ENCODE measurements around the gene BAG3.
"Not testable (repeated sequence)": the region's sequence is repeated elsewhere in the genome, so short reads cannot be mapped to it uniquely, and the experiment has no call there.

BAG3 gene

GRCh38 chr10:119640875-119641526, 10.2 kb upstream of the BAG3 start:
- FAIRE-seq: no peak

DNA sequence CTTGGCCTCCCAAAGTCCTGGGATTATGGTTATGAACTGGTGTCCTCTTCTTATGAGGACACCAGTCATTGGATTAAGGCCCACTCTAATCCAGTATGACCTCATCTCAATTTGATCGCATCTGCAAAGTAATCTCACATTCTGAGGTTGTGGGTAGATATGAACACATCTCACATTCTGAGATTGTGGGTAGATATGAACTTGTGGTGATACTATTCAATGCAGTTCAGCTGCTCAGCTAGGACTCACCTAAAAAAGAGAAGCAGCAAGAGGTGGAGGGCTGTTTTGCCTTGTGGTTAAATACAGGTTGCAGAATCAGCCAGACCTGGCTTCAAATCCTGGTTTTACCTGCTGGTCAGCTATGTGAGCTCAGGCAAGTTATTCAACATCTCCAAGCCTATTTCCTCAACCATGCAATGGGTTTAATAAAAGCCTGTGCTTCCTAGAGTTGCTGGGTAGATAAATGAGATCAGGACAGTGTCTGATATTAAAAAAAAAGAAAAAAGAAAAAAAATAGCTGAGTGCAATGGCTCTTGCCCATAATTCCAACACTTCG, 8.5 kb upstream of the BAG3 start:
- no peak for FAIRE-seq

DNA sequence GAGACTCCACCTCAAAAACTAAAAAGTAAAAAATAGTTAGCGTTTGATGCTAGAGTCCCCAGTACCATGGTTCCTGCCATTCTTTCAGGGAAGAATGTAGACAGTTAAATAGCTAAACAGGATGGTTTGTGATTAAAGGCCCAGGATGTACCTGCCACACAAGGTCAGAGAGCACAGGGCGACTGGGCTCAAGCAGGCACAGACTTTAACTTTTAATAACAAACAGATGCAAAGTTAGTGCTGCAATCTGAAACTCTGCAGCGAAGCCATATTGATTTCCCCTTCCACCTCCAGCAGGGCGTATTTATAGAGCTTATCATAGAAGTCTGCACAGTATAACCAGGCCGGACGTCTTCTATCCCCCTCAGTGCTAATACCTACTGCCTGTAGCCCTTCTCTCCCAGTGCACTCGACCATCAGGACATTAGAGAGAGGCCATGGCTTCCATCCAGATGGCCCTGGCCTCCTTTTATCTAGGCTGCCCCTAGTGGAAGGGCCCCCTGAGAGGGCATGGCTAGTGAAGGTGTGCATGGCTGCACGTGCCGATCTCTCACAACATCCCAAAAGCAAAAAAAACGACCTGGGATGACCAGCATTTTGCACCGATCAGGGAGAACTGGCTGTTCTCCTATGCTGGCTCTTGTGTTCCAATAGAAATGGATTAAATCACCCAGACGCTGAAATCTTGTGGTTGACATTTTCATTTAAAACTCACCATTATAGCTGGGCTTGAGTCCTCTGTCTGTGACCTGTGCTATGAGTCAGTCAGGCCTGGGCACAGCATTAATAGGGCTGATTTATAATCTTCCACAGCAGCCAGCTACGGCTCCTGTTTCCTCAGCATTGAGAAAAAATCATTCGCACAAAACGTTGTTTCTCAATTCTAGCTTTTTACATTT, 7.6 kb upstream of the BAG3 start:
- no peak for FAIRE-seq

- no peak for FAIRE-seq
These were observed 6.9 kb upstream of the BAG3 start for GRCh38 chr10:119644205-119644814.

DNA sequence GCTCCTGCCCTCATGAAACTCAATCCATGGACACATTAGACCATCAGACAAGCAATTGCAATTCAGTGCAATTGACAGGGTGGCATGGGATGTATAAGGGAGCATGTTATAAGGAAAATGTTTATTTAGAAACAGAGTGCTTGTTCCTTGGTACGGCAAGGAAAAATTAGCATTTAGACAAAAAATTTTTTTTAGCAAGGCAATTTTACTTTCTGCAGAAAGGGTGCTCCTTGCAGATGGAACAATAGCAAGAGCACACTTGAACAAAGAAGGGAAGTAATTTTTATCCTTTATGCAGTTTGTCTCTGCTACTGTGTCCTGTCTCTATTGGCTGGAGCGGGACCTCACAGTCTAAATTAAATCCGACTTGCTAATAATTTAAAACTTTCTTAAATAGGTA, 6.2 kb upstream of the BAG3 start:
- FAIRE-seq: no peak

DNA sequence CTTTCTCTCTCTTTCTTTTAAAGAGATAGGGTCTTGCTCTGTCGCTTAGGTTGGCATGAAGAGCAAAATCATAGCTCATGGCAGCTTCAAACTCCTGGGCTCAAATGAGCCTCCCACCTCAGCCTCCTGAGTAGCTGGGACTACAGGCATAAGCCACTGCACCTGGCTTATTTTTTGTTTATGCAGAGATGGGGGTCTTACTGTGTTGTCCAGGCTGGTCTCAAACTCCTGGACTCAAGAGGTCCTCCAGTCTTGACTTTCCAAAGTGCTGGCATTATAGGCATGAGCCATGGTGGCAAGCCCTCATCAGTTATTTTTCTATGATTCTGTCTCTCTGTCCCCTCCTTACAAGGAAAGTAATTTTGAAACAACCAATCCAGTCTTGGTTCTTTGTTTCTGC, 1.1 kb upstream of the BAG3 start:
- no peak for FAIRE-seq

- FAIRE-seq: no peak
These were observed 557 bp downstream of the BAG3 start for GRCh38 chr10:119651514-119652360.

DNA sequence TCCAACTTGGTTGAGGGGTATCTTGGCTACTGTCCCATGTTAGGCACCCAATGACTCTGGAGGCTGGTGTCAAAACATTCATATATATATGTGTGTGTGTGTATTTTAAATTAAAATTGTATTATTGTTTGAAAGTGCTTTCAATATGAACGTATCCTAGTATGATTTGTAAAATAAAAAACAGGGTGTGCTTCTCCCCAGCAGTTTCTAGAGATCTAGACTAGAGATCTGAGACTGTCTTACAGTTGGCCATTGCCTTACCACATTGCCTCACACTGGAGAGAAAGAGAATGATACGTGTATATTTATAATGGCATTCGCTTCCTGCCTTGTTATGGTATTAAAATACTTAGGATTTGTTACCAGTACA, 1.2 kb downstream of the BAG3 start:
- peak; percentile 90 for FAIRE-seq

DNA sequence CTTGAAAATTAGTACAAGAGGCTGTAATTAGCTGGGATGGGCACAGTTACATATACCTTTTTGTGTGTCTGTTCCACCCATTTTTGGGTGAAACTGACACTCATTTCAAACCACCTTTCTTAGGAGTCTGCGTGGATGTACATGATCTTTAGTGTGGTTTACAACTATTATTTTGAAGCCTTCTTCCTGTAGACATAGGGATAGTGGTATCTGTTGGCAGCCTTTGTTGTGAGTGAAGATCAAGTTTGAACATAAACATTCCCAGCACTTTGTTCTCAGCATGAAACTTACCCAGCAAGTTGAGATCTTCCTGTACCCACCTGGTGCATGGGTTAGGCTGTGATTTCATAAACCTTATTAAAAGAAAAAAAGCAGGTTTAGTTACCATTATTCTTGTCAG, 2.0 kb downstream of the BAG3 start:
- no peak for FAIRE-seq

DNA sequence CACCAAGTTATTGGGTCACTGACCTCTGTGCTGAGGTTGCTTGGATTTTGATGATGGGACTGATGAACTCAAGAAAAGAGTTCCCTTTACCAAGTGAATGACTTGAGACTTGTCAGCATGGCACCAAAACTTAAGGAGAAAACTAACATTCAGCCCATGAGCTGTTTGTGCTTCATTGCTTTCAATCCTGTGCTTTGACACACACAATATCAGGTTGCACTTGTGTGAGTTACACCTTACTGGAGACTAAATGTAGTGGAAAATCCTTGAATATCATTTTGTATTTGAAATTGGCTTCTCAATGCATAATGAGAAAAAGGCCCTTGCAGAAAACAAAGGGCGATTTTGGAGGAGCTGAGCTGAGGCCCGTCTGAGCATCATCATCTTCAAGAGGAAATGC, 2.7 kb downstream of the BAG3 start:
- FAIRE-seq: no peak

- FAIRE-seq: no peak
These were observed 3.4 kb downstream of the BAG3 start for GRCh38 chr10:119654540-119654939.

- no peak for FAIRE-seq
These were observed 4.4 kb downstream of the BAG3 start for GRCh38 chr10:119655566-119656001.

DNA sequence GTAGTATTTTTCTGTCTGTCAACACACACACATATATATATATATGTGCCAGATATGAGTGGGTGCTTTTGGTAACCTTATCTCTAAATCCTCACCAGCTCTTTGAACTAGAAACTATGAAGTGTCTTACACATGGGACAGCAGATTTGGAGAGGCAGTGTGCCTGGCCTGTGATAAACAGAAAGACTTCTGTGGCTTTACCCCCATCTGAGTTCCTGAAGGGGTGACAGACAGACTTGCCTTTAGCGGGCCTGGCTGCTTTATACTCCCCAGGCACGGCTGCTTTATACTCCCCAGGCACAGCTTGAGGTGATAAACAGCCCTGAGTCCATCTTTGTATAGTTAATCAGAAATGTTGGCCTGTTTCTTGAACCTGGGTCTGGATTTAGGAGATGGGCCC, 5.6 kb downstream of the BAG3 start:
- no peak for FAIRE-seq

DNA sequence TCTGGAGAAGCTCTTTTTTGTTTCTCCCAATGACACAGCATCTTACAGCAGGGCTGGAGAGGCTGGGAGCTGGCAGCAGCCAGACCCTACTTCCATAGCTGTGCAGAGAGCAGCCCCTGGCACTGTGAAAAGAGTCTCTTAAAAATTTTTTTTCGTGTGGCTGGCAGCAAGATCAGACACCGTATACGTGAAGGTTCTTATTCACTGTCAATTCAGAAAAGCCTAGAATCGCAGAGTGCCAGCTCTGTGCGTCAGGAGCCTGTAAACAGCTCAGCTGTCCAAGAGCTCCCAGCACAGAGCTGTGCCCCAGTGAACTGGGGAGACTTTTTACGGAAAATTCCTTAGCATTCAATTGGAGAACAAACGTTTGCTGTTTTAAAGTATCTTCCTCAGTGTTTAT, 6.5 kb downstream of the BAG3 start:
- no peak for FAIRE-seq

DNA sequence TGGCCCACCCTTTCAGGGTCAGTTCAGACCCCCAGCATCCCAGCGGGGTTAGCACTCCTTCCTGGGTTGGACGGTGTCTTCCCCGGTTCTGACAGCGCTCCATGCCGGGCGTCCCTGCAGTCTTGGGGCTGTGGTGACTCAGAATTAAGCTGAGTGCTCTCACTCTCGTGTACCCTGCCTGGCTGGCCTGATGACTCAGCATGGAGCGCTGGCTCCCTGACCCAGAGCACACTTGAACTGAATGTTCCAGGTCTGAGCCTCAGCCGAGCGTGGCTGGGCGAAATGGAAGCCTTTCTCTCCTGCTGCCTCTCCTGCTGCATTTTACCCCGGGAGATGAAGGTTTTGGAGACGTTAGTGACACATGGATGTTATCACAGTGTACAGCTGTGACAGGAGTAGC, 7.1 kb downstream of the BAG3 start:
- no peak for FAIRE-seq

DNA sequence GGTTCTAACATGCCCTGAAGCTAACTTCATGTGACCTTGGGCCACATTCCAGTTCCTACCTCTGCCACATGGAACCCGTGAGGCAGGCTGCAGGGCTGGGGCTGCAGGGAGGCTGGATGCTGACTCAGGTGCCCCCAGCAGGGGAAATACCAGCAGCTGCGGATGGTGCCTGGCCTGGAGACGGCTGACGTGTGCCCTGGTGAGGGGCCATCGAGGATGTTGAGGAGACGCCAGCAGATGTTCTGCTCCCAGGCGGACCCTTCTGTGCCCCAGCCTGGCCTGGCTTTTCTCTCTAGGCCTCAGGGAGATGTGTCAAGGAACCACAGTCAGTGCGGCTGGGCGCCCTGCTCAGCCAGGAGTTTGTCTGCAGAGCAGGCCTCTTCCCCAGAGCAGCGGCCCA, 8.8 kb downstream of the BAG3 start:
- no peak for FAIRE-seq

DNA sequence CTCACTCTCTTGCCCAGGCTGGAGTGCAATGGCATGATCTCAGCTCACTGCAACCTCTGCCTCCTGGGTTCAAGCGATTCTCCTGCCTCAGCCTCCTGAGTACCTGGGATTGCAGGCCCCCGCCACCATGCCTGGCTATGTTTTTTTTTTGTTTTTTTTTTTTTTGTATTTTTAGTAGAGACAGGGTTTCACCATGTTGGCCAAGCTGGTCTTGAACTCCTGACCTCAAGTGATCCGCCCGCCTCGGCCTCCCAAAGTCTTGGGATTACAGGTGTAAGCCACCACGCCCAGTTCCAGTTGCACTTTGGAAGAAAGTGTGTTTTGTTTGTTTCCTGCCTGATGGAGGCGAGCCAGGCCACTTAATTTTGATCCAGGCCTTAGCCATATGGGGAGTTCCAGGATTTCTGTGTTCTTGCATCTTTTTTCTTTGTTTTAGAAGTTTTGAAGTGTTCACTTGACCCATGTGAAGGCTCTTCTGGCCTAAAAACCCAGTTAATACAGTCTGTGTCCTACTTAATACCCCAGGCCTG, 11.0 kb downstream of the BAG3 start:
- not testable (repeated sequence) for FAIRE-seq

- FAIRE-seq: no peak
These were observed 12.9 kb downstream of the BAG3 start for GRCh38 chr10:119663866-119664698.

DNA sequence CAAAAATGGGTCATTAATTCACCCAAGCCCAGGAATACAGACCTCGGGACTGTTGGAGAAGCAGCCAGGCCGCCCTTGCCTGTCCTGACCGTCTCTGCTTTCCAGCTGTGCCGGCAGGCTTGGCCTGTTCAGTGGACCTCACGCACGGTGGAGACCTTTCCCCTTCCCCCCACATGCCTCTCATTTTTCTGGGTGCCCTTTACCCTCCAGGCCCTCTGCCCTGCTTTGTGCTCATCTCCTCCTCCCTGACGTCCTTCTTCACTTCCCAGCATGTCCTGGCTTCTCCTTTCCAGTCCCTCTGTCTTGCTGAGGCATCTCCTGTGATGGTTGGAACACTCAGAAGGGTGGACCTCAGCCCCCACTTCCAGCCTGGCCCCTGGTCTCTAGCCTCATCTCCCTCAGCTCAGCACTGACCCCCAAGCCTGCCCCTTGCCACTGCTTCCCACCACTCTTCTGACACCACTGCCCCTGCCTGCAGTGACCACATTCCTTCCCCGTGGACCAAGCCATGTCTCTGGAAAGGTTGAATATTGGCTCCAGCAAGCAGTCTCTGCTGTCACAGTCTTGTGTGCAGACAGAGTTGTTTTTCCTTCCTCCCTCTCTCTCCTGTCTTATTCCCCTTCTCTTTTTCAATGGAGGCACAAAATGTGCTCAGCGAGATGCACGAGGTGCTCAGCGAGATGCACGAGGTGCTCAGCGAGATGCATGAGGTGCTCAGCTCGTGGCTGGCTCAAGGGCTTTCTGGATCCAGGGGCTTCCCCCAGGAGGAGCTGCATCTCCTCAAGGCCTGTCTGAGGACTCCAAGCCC, 14.9 kb downstream of the BAG3 start:
- no peak for FAIRE-seq

GRCh38 chr10:119666709-119667004, 15.5 kb downstream of the BAG3 start:
- no peak for FAIRE-seq

All from islet of Langerhans (tissue), 1 donor.